Measurements from ENCODE around the gene NAPB. TPM values are rescaled to one million over a fixed set of nuclear protein-coding genes. Genes with fewer than 3 reads are reported as not detected.
"Not testable (repeated sequence)": the region's sequence is repeated elsewhere in the genome, so short reads cannot be mapped to it uniquely, and the experiment has no call there.

Gene NAPB
- total RNA-seq = 8.9 TPM

GRCh38 chr20:23420943-23421931 is at the start of gene NAPB:
Gene NAPB (minus strand): TSS chr20:23421488. CDS start chr20:23421402, 86 bp downstream.
- Histone ChIP-seq H3K27me3 (ENCODE audit: control insufficient read depth in 3 of 3, insufficient read depth in 3 of 3, low read length in 3 of 3) (no peaks in the 10 kb centered on the region), H3K9ac (ENCODE audit: low read depth in 1 of 3, low read length in 3 of 3) (peak within 1 kb of the TSS; percentile 91 to 99 (median 96)), H3K27ac (ENCODE audit: low read depth, low read length) (peak within 1 kb of the TSS; percentile 94), H3K4me3 (ENCODE audit: low read length in 3 of 3) (peak within 1 kb of the TSS; percentile 83 to 95 (median 93)), H3K36me3 (ENCODE audit: control insufficient read depth in 3 of 3, insufficient read depth in 3 of 3, low read length in 3 of 3) (peaks cover 0 to 2% (median 0%) of the 10 kb centered on the region in 3 donors), H3K4me1 (ENCODE audit: control insufficient read depth in 3 of 3, insufficient read depth in 3 of 3, low read length in 3 of 3) (peaks cover 9 to 20% (median 14%) of the 10 kb centered on the region in 3 donors), H3K9me3 (ENCODE audit: control insufficient read depth in 3 of 3, low read length in 3 of 3) (no peaks in the 10 kb centered on the region)

- H3K9ac ChIP-seq (ENCODE audit: low read depth in 1 of 3, low read length in 3 of 3); H3K4me1 ChIP-seq (ENCODE audit: control insufficient read depth in 3 of 3, insufficient read depth in 3 of 3, low read length in 3 of 3); H3K27ac ChIP-seq (ENCODE audit: low read depth, low read length); H3K9me3 ChIP-seq (ENCODE audit: control insufficient read depth in 3 of 3, low read length in 3 of 3); H3K4me3 ChIP-seq (ENCODE audit: low read length in 3 of 3); H3K27me3 ChIP-seq (ENCODE audit: control insufficient read depth in 3 of 3, insufficient read depth in 3 of 3, low read length in 3 of 3); H3K36me3 ChIP-seq (ENCODE audit: control insufficient read depth in 3 of 3, insufficient read depth in 3 of 3, low read length in 3 of 3): not testable (repeated sequence)
These were observed 45.7 kb upstream of the NAPB start for GRCh38 chr20:23466961-23467360.

GRCh38 chr20:23461180-23461579 is 39.9 kb upstream of the NAPB start:
- no peaks in the 10 kb centered on the region for H3K4me1 ChIP-seq (ENCODE audit: control insufficient read depth in 3 of 3, insufficient read depth in 3 of 3, low read length in 3 of 3)
- H3K27me3 ChIP-seq (ENCODE audit: control insufficient read depth in 3 of 3, insufficient read depth in 3 of 3, low read length in 3 of 3) = no peaks in the 10 kb centered on the region
- H3K9me3 ChIP-seq (ENCODE audit: control insufficient read depth in 3 of 3, low read length in 3 of 3) = peaks cover 0 to 3% (median 0%) of the 10 kb centered on the region in 3 donors
- no peak overlapping the region for H3K27ac ChIP-seq (ENCODE audit: low read depth, low read length)
- H3K36me3 ChIP-seq (ENCODE audit: control insufficient read depth in 3 of 3, insufficient read depth in 3 of 3, low read length in 3 of 3) = no peaks in the 10 kb centered on the region
- no peak overlapping the region for H3K9ac ChIP-seq (ENCODE audit: low read depth in 1 of 3, low read length in 3 of 3)
- H3K4me3 ChIP-seq (ENCODE audit: low read length in 3 of 3) = no peak overlapping the region

DNA sequence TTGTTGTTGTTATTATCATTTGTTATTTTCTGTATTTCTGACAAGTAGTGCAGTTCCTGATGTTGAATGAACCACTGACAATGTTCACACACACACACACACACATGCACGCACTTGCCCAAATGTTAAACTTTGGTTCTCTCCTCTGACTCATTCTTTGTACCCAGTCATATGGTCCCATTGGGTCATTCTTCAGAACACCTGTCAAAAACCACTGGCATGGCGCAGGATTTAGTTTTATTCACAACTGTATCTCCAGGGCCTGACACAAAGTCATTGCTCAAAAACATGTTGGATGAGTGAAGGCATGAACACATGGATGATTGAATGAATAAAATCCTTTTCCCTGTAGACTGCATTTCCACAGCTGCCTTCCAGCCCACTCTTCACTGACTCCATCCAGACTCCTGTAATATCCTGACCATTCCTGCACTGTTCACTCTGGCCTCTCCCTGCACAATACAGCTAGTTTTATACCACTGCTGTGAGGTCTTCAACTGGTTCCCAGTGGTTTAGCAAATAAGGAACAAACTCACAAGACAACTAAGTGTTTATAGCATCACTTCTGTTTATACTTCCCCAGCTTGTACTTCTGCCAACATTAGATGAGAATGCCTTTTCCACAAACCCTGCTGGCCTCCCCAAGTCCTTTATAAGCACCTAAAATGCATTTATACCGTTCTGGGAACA is 38.3 kb upstream of the NAPB start:
- Histone ChIP-seq H3K27ac (ENCODE audit: low read depth, low read length) (no peak overlapping the region), H3K27me3 (ENCODE audit: control insufficient read depth in 3 of 3, insufficient read depth in 3 of 3, low read length in 3 of 3) (no peaks in the 10 kb centered on the region), H3K36me3 (ENCODE audit: control insufficient read depth in 3 of 3, insufficient read depth in 3 of 3, low read length in 3 of 3) (no peaks in the 10 kb centered on the region), H3K9ac (ENCODE audit: low read depth in 1 of 3, low read length in 3 of 3) (no peak overlapping the region), H3K9me3 (ENCODE audit: control insufficient read depth in 3 of 3, low read length in 3 of 3) (peaks cover 0 to 4% (median 0%) of the 10 kb centered on the region in 3 donors), H3K4me3 (ENCODE audit: low read length in 3 of 3) (no peak overlapping the region), H3K4me1 (ENCODE audit: control insufficient read depth in 3 of 3, insufficient read depth in 3 of 3, low read length in 3 of 3) (no peaks in the 10 kb centered on the region)

DNA sequence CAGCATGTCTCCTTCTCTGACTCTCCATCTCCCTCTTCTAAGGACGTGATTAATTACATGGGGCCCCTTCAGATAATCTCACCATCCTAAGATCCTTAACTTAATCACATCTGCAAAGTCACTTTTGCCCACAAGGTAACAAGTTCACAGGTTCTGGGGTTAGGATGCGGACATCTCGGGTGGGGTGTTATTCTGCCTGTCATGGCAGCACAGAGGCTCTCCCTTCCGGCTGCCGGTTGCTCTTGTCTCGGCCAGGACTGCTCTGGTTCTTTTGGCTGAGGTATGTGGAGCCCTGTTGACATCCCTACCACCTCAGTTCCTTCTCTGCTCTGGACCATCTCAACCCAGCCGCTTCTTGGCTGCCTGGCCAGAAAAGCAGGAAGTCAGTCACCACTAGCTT is 35.6 kb upstream of the NAPB start:
- H3K9me3 ChIP-seq (ENCODE audit: control insufficient read depth in 3 of 3, low read length in 3 of 3) = peaks cover 0 to 2% (median 0%) of the 10 kb centered on the region in 3 donors
- H3K4me3 ChIP-seq (ENCODE audit: low read length in 3 of 3) = no peak overlapping the region
- H3K4me1 ChIP-seq (ENCODE audit: control insufficient read depth in 3 of 3, insufficient read depth in 3 of 3, low read length in 3 of 3) = no peaks in the 10 kb centered on the region
- H3K36me3 ChIP-seq (ENCODE audit: control insufficient read depth in 3 of 3, insufficient read depth in 3 of 3, low read length in 3 of 3) = no peaks in the 10 kb centered on the region
- H3K27ac ChIP-seq (ENCODE audit: low read depth, low read length) = no peak overlapping the region
- H3K9ac ChIP-seq (ENCODE audit: low read depth in 1 of 3, low read length in 3 of 3) = no peak overlapping the region
- H3K27me3 ChIP-seq (ENCODE audit: control insufficient read depth in 3 of 3, insufficient read depth in 3 of 3, low read length in 3 of 3) = peaks cover 4 to 8% (median 6%) of the 10 kb centered on the region in 3 donors

GRCh38 chr20:23456409-23456808 is 35.1 kb upstream of the NAPB start:
- Histone ChIP-seq H3K27me3 (ENCODE audit: control insufficient read depth in 3 of 3, insufficient read depth in 3 of 3, low read length in 3 of 3) (peaks cover 4 to 8% (median 7%) of the 10 kb centered on the region in 3 donors), H3K27ac (ENCODE audit: low read depth, low read length) (no peak overlapping the region), H3K9me3 (ENCODE audit: control insufficient read depth in 3 of 3, low read length in 3 of 3) (peaks cover 0 to 2% (median 0%) of the 10 kb centered on the region in 3 donors)

DNA sequence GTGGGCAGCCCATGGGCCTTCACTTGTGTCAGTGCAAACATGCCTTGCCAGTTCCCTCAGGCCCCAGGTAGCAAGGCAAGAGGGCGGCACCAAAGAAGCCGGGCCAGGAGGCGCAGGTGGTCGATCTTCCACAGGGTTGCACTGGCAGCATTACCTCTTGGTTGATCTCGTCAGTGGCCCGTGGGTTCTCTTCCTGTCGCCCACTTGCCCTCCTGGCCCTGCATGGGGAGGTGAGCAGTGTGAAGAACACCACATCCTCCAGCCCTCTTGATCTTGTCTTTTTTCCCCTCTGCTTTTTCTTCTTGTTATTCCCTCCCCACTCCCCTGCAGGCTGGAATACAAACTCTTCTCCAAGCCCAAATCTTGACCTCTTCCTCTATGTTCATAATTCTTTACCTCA is 34.4 kb upstream of the NAPB start:
- Histone ChIP-seq H3K27ac (ENCODE audit: low read depth, low read length) (no peak overlapping the region), H3K4me1 (ENCODE audit: control insufficient read depth in 3 of 3, insufficient read depth in 3 of 3, low read length in 3 of 3) (no peaks in the 10 kb centered on the region), H3K36me3 (ENCODE audit: control insufficient read depth in 3 of 3, insufficient read depth in 3 of 3, low read length in 3 of 3) (no peaks in the 10 kb centered on the region), H3K9ac (ENCODE audit: low read depth in 1 of 3, low read length in 3 of 3) (no peak overlapping the region), H3K4me3 (ENCODE audit: low read length in 3 of 3) (no peak overlapping the region), H3K27me3 (ENCODE audit: control insufficient read depth in 3 of 3, insufficient read depth in 3 of 3, low read length in 3 of 3) (peaks cover 4 to 11% (median 8%) of the 10 kb centered on the region in 3 donors), H3K9me3 (ENCODE audit: control insufficient read depth in 3 of 3, low read length in 3 of 3) (peaks cover 0 to 2% (median 0%) of the 10 kb centered on the region in 3 donors)

More at GRCh38 chr20:23456409-23456808, 35.1 kb upstream of the NAPB start:
- Histone ChIP-seq H3K36me3 (ENCODE audit: control insufficient read depth in 3 of 3, insufficient read depth in 3 of 3, low read length in 3 of 3) (no peaks in the 10 kb centered on the region), H3K9ac (ENCODE audit: low read depth in 1 of 3, low read length in 3 of 3) (no peak overlapping the region), H3K4me3 (ENCODE audit: low read length in 3 of 3) (no peak overlapping the region), H3K4me1 (ENCODE audit: control insufficient read depth in 3 of 3, insufficient read depth in 3 of 3, low read length in 3 of 3) (no peaks in the 10 kb centered on the region)

DNA sequence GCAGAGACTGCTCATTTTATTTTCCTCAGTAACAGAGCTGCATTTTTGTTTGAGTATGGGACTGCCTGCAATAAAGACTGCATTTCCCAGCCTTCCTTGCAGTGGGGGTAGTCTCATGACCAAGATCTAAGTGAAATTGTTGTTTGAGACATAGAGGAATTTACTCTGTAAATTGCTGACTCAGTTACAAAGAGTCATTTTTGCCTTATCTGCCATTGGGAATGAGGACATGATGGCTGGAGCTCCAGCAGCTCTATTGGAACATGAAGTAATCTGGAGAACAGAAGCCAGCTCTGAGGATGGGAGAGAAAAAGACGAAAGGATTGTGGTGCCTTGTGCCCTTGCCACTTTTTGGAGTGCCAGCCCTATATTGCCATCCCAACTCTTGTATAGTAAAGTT is 33.5 kb upstream of the NAPB start:
- Histone ChIP-seq H3K9me3 (ENCODE audit: control insufficient read depth in 3 of 3, low read length in 3 of 3) (peaks cover 0 to 2% (median 0%) of the 10 kb centered on the region in 3 donors), H3K4me3 (ENCODE audit: low read length in 3 of 3) (no peak overlapping the region), H3K27ac (ENCODE audit: low read depth, low read length) (no peak overlapping the region), H3K36me3 (ENCODE audit: control insufficient read depth in 3 of 3, insufficient read depth in 3 of 3, low read length in 3 of 3) (no peaks in the 10 kb centered on the region), H3K9ac (ENCODE audit: low read depth in 1 of 3, low read length in 3 of 3) (no peak overlapping the region), H3K27me3 (ENCODE audit: control insufficient read depth in 3 of 3, insufficient read depth in 3 of 3, low read length in 3 of 3) (peaks cover 4 to 11% (median 8%) of the 10 kb centered on the region in 3 donors), H3K4me1 (ENCODE audit: control insufficient read depth in 3 of 3, insufficient read depth in 3 of 3, low read length in 3 of 3) (no peaks in the 10 kb centered on the region)

DNA sequence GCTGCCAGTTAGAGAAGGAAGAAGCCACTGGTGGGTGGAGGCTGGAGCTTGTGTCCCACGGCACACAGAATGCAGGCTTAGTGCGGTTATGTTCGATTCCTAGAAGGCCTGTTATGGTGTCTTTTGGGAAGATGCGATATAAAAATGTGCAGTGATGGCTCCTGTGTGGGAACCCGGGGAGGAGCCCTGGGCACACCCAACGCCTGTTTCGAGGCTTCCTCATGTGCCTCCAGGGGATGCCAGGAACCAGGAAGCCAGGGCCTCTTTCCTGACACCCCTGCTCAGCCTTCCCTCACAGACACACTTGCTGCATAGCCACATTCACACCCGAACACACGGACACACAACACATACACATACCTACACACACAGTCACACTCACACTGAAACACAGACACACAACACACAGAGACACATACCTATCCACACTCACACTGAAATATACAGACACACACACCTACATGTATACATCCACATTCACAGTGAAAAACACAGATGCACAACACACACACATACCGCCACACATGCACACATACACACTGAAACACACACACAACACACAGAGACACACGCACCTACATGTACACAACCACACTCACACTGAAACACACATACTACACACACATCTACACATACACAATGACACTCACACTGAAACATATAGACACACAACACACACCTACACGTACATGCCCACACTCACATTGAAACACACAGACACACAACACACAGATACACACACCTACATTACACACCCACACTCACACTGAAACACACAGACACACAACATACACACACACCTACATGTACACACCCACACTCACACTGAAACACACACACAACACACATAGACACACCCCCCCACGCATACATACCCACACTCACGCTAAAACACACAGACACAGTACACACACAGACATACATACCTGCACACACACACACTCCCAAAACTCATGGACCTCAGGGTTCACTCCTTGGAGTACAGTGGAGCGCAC is 32.6 kb upstream of the NAPB start:
- Histone ChIP-seq H3K36me3 (ENCODE audit: control insufficient read depth in 3 of 3, insufficient read depth in 3 of 3, low read length in 3 of 3) (no peaks in the 10 kb centered on the region), H3K27ac (ENCODE audit: low read depth, low read length) (no peak overlapping the region), H3K27me3 (ENCODE audit: control insufficient read depth in 3 of 3, insufficient read depth in 3 of 3, low read length in 3 of 3) (peaks cover 4 to 11% (median 8%) of the 10 kb centered on the region in 3 donors), H3K4me3 (ENCODE audit: low read length in 3 of 3) (no peak overlapping the region), H3K9ac (ENCODE audit: low read depth in 1 of 3, low read length in 3 of 3) (no peak overlapping the region), H3K9me3 (ENCODE audit: control insufficient read depth in 3 of 3, low read length in 3 of 3) (peaks cover 0 to 2% (median 0%) of the 10 kb centered on the region in 3 donors), H3K4me1 (ENCODE audit: control insufficient read depth in 3 of 3, insufficient read depth in 3 of 3, low read length in 3 of 3) (no peaks in the 10 kb centered on the region)

Data from skeletal muscle tissue (tissue), 4 donors.